Mesenchymal stem cell (in vitro differentiated cells and primary cell): ENCODE measurements around the gene DIP2B.

Experiments
- DNase-seq: peaks from one replicate; pipeline ENCODE4 v3.0.0-alpha.2; 2013
- H2AFZ ChIP-seq: one replicate; pipeline ENCODE4 v1.6.1; 2013; ENCODE audit warnings: low read depth, mild to moderate bottlenecking, control low read depth, inconsistent platforms, low read length, moderate library complexity
- H2AK5ac ChIP-seq: 2 replicates; pipeline ENCODE4 v1.6.1; 2013; ENCODE audit warnings: low read length, moderate library complexity, mild to moderate bottlenecking, inconsistent platforms; ENCODE audit not compliant: severe bottlenecking
- H2BK120ac ChIP-seq: one replicate; pipeline ENCODE4 v1.6.1; 2013; ENCODE audit warnings: low read depth, mild to moderate bottlenecking, inconsistent platforms, low read length, moderate library complexity
- H2BK12ac ChIP-seq, 2 experiments: one replicate each; pipeline ENCODE4 v1.6.1; 2013; ENCODE audit warnings: inconsistent platforms in 2 of 2, low read length in 2 of 2, mild to moderate bottlenecking in 2 of 2, moderate library complexity in 2 of 2, control low read depth in 1 of 2
- H2BK15ac ChIP-seq: one replicate; pipeline ENCODE4 v1.6.1; 2013; ENCODE audit warnings: mild to moderate bottlenecking, low read depth, inconsistent platforms; ENCODE audit not compliant: poor library complexity, severe bottlenecking
- H2BK5ac ChIP-seq: 2 replicates; pipeline ENCODE4 v1.6.1; 2013; ENCODE audit warnings: low read depth, mild to moderate bottlenecking, low read length, control low read depth, inconsistent platforms; ENCODE audit not compliant: poor library complexity, severe bottlenecking
- H3K14ac ChIP-seq, 2 experiments: one replicate each; pipeline ENCODE4 v1.6.1; 2013; ENCODE audit warnings: inconsistent platforms in 2 of 2, low read length in 2 of 2, control low read depth in 1 of 2, mild to moderate bottlenecking in 1 of 2, moderate library complexity in 1 of 2
- H3K18ac ChIP-seq, 2 experiments: one replicate each; pipeline ENCODE4 v1.6.1; 2013; ENCODE audit warnings: inconsistent platforms in 2 of 2, low read length in 2 of 2, control low read depth in 1 of 2, low read depth in 1 of 2, mild to moderate bottlenecking in 1 of 2
- H3K23ac ChIP-seq, 2 experiments: one replicate each; pipeline ENCODE4 v1.6.1; 2013; ENCODE audit warnings: inconsistent platforms in 2 of 2, low read length in 2 of 2, mild to moderate bottlenecking in 2 of 2, moderate library complexity in 2 of 2, control low read depth in 1 of 2
- H3K27ac ChIP-seq: 2 replicates; pipeline ENCODE4 v1.5.1; 2013; ENCODE audit warnings: mild to moderate bottlenecking, moderate library complexity, low read length, control low read depth, inconsistent platforms; ENCODE audit not compliant: poor library complexity, severe bottlenecking
- H3K27me3 ChIP-seq, 2 experiments: 2 replicates each; pipeline versions ENCODE4 v1.6.1 to v1.7.0; 2013; ENCODE audit warnings: low read length in 2 of 2, mild to moderate bottlenecking in 2 of 2, moderate library complexity in 2 of 2, control low read depth in 1 of 2, inconsistent platforms in 1 of 2; ENCODE audit not compliant: control insufficient read depth in 1 of 2, insufficient read depth in 1 of 2
- H3K36me3 ChIP-seq, 2 experiments: 2 replicates each; pipeline versions ENCODE4 v1.6.1 to v1.7.0; 2013; ENCODE audit warnings: low read length in 2 of 2, control low read depth in 1 of 2, inconsistent platforms in 1 of 2, low read depth in 1 of 2, mild to moderate bottlenecking in 1 of 2; ENCODE audit not compliant: insufficient read depth in 2 of 2, control insufficient read depth in 1 of 2
- H3K4ac ChIP-seq, 2 experiments: one replicate each; pipeline ENCODE4 v1.6.1; 2013; ENCODE audit warnings: inconsistent platforms in 2 of 2, low read length in 2 of 2, mild to moderate bottlenecking in 2 of 2, moderate library complexity in 2 of 2, control low read depth in 1 of 2, low read depth in 1 of 2
- H3K4me1 ChIP-seq: 2 replicates; pipeline ENCODE4 v1.6.1; 2013; ENCODE audit warnings: low read depth, low read length, control low read depth; ENCODE audit not compliant: control insufficient read depth, insufficient read depth
- H3K4me2 ChIP-seq: 2 replicates; pipeline ENCODE4 v1.6.1; 2013; ENCODE audit warnings: low read length, mild to moderate bottlenecking, inconsistent platforms; ENCODE audit not compliant: poor library complexity, severe bottlenecking
- H3K4me3 ChIP-seq, 2 experiments: 2 replicates each; pipeline versions ENCODE4 v1.5.1 to v1.7.0; 2013; ENCODE audit warnings: low read length in 2 of 2, mild to moderate bottlenecking in 2 of 2, control low read depth in 1 of 2, low read depth in 1 of 2; ENCODE audit not compliant: insufficient read depth in 1 of 2
- H3K79me1 ChIP-seq: replicated peaks from 2 replicates; pipeline ENCODE4 v1.6.1; 2013; ENCODE audit warnings: mild to moderate bottlenecking, control low read depth, low read length, inconsistent platforms; ENCODE audit not compliant: poor library complexity, severe bottlenecking
- H3K9ac ChIP-seq: 2 replicates; pipeline ENCODE4 v1.7.0; 2013; ENCODE audit warnings: mild to moderate bottlenecking, low read length, moderate library complexity
- H3K9me3 ChIP-seq: 2 replicates; pipeline ENCODE4 v1.7.0; 2013; ENCODE audit warnings: mild to moderate bottlenecking, low read length; ENCODE audit not compliant: control insufficient read depth
- H4K8ac ChIP-seq: one replicate; pipeline ENCODE4 v1.6.1; 2013; ENCODE audit warnings: inconsistent platforms, mild to moderate bottlenecking, low read length, moderate library complexity
- H4K91ac ChIP-seq: one replicate; pipeline ENCODE4 v1.6.1; 2013; ENCODE audit warnings: mild to moderate bottlenecking, low read length, inconsistent platforms
- WGBS: methylation state at CpG from one replicate; pipeline ENCODE4 v1.1.7; 2013; ENCODE audit warnings: mixed read lengths; 5-methylcytosine and 5-hydroxymethylcytosine counted together

DIP2B gene

GRCh38 chr12:50753232-50753769 lies 248.5 kb downstream of the DIP2B start:
- H3K36me3 ChIP-seq: peaks cover 5 to 7% of the 10 kb centered on the region in 2 experiments
- no peaks in the 10 kb centered on the region for H3K9me3 ChIP-seq
- no peak overlapping the region for H3K18ac ChIP-seq
- no peak overlapping the region for H2AK5ac ChIP-seq
- H3K4me1 ChIP-seq: peaks cover 2% of the 10 kb centered on the region
- H2BK15ac ChIP-seq: no peak overlapping the region
- no peak overlapping the region for H3K27ac ChIP-seq
- H2AFZ ChIP-seq: no peak overlapping the region
- no peak for DNase-seq
- H4K91ac ChIP-seq: no peak overlapping the region
- H3K4ac ChIP-seq: no peak overlapping the region
- 100% methylated on average over 5 of the region's 5 CpGs for WGBS
- H2BK5ac ChIP-seq: no peak overlapping the region
- H3K4me2 ChIP-seq: no peak overlapping the region
- H4K8ac ChIP-seq: no peak overlapping the region
- H3K79me1 ChIP-seq: no peaks in the 10 kb centered on the region
- H3K9ac ChIP-seq: no peak overlapping the region
- no peak overlapping the region for H3K4me3 ChIP-seq
- no peak overlapping the region for H3K14ac ChIP-seq
- H3K27me3 ChIP-seq: no peaks in the 10 kb centered on the region
- H2BK12ac ChIP-seq: no peak overlapping the region
- H2BK120ac ChIP-seq: no peak overlapping the region
- no peak overlapping the region for H3K23ac ChIP-seq

- H4K8ac ChIP-seq: peak within 1 kb of the TSS; percentile 100
- peak within 1 kb of the TSS; percentile 98 for H2AFZ ChIP-seq
- H3K9me3 ChIP-seq: no peaks in the 10 kb centered on the region
- peak within 1 kb of the TSS; percentile 100 for H3K18ac ChIP-seq
- H3K4me2 ChIP-seq: peak within 1 kb of the TSS; percentile 97
- DNase-seq: peak; percentile 95
- under 1% methylated on average over 35 of the region's 51 CpGs for WGBS
- peaks cover 4% of the 10 kb centered on the region for H3K4me1 ChIP-seq
- peak within 1 kb of the TSS; percentile 98 for H2BK15ac ChIP-seq
- H3K4ac ChIP-seq: peak within 1 kb of the TSS; percentile 94 to 100
- H2BK5ac ChIP-seq: peak within 1 kb of the TSS; percentile 79
- peaks cover 12% of the 10 kb centered on the region for H3K79me1 ChIP-seq
- H2BK120ac ChIP-seq: peak within 1 kb of the TSS; percentile 99
- no peak within 1 kb of the TSS for H2AK5ac ChIP-seq
- peak within 1 kb of the TSS; percentile 74 to 97 for H3K14ac ChIP-seq
- H2BK12ac ChIP-seq: peak within 1 kb of the TSS in 1 of 2 experiments; percentile 71
- H4K91ac ChIP-seq: peak within 1 kb of the TSS; percentile 96
- H3K27ac ChIP-seq: peak within 1 kb of the TSS; percentile 97
- H3K23ac ChIP-seq: peak within 1 kb of the TSS; percentile 60 to 93
- H3K27me3 ChIP-seq: no peaks in the 10 kb centered on the region
- H3K36me3 ChIP-seq: no peaks in the 10 kb centered on the region
- peak within 1 kb of the TSS; percentile 97 for H3K9ac ChIP-seq
- H3K4me3 ChIP-seq: peak within 1 kb of the TSS; percentile 87 to 96
These were observed 259.0 kb downstream of the DIP2B start, which contains the start of gene ATF1 for GRCh38 chr12:50763639-50764285. Gene ATF1, plus strand, starts transcription at chr12:50764101. Its CDS starts 16,045 bp downstream, at chr12:50780146.

GRCh38 chr12:50764286-50765094 lies 259.7 kb downstream of the DIP2B start:
- Histone ChIP-seq H2BK5ac (peak overlapping the region; percentile 79), H3K9me3 (no peaks in the 10 kb centered on the region), H3K36me3 (no peaks in the 10 kb centered on the region), H2BK12ac (peak overlapping the region in 1 of 2 experiments; percentile 71), H4K91ac (peak overlapping the region; percentile 96), H2AK5ac (no peak overlapping the region), H2AFZ (peak overlapping the region; percentile 98), H2BK15ac (peak overlapping the region; percentile 98), H3K9ac (peak overlapping the region; percentile 97), H3K79me1 (peaks cover 12% of the 10 kb centered on the region), H4K8ac (peak overlapping the region; percentile 95), H3K4me1 (peaks cover 4% of the 10 kb centered on the region), H3K27ac (peak overlapping the region; percentile 91), H3K14ac (peak overlapping the region; percentile 74 to 93), H3K4me2 (peak overlapping the region; percentile 97), H3K4ac (peak overlapping the region; percentile 88 to 91), H3K18ac (peak overlapping the region; percentile 100), H3K23ac (peak overlapping the region; percentile 60 to 89), H2BK120ac (peak overlapping the region; percentile 99), H3K27me3 (no peaks in the 10 kb centered on the region), H3K4me3 (peak overlapping the region; percentile 87 to 96)
- DNase-seq: peak; percentile 67
- under 1% methylated on average over 55 of the region's 91 CpGs for WGBS
